MG63 (cell line): ENCODE measurements around the gene MTO1. TPM values are rescaled to one million over a fixed set of nuclear protein-coding genes. Genes with fewer than 3 reads are reported as not detected.
"Not testable (repeated sequence)": the region's sequence is repeated elsewhere in the genome, so short reads cannot be mapped to it uniquely, and the experiment has no call there.

Experiments
- DNase-seq: peaks from one replicate; pipeline ENCODE4 v3.0.0-alpha.2; 2020
- H3K27me3 ChIP-seq: fragments of 250-450 bp; sonication (Bioruptor Pico); 2 replicates; pipeline ENCODE4 v1.5.1; 2020; ENCODE audit warnings: mild to moderate bottlenecking, moderate library complexity
- H3K36me3 ChIP-seq: fragments of 250-450 bp; sonication (Bioruptor Pico); 2 replicates; pipeline ENCODE4 v1.5.1; 2020; ENCODE audit warnings: mild to moderate bottlenecking, moderate library complexity
- H3K4me3 ChIP-seq: fragments of 250-450 bp; sonication (Bioruptor Pico); 2 replicates; pipeline ENCODE4 v1.5.1; 2020; ENCODE audit warnings: mild to moderate bottlenecking, moderate library complexity
- H3K9me3 ChIP-seq: fragments of 250-450 bp; sonication (Bioruptor Pico); 2 replicates; pipeline ENCODE4 v1.5.1; 2020; ENCODE audit warnings: mild to moderate bottlenecking, moderate library complexity
- total RNA-seq: library from RNA; depleted of rRNA; stranded (reverse); fragments of >200 nt; shearing (Covaris generic); gene quantifications from 2 replicates; pipeline ENCODE4 v1.2.3, GENCODE V29; 2014; ENCODE audit warnings: low replicate concordance

The MTO1 gene
- total RNA-seq, 1 experiment from 2014 or later: 21.1 TPM

DNA sequence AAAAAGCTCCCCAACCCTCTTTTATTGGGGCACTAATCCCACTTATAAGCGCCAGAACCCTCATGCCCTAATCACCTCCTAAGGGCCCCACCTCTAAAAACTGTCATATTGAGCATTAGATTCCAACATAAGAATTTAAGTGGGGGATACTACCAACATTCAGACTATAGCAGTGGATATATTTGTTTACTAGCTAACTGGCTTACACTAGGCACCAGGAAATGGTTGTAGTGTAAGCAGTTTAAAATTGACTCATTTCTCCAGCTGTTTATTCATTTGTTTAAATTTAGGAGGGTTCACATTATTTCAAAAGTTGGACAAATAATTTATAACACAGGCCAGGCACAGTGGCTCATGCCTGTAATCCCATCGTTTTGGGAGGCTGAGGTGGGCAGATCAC is 22.9 kb downstream of the MTO1 start:
- DNase-seq: no peak
- Histone ChIP-seq H3K36me3 (peaks cover 80% of the 10 kb centered on the region), H3K27me3 (no peaks in the 10 kb centered on the region), H3K4me3 (no peak overlapping the region), H3K9me3 (no peaks in the 10 kb centered on the region)

DNA sequence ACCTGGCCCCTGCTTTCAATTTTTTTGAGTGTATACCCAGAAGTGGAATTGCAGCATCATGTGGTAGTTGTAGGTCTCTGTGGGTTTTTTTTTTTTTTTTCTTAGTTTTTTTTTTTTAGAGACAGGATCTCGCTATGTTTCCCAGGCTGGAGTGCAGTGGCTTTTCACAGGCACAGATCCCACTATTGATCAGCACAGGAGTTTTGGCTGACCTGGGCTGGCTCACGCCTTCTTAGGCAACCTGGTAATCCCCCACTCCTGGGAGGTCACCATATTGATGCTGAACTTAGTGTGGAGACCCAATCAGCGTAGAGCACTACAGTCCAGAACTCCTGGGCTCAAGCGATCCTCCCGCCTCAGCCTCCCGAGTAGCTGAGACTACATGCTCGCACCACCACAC is 25.9 kb downstream of the MTO1 start:
- no peaks in the 10 kb centered on the region for H3K27me3 ChIP-seq
- H3K36me3 ChIP-seq: peaks cover 78% of the 10 kb centered on the region
- H3K4me3 ChIP-seq: no peak overlapping the region
- DNase-seq: no peak
- 0 out of 2 replicates have a peak, but pooled peaks cover 7% of the 10 kb centered on the region for H3K9me3 ChIP-seq

DNA sequence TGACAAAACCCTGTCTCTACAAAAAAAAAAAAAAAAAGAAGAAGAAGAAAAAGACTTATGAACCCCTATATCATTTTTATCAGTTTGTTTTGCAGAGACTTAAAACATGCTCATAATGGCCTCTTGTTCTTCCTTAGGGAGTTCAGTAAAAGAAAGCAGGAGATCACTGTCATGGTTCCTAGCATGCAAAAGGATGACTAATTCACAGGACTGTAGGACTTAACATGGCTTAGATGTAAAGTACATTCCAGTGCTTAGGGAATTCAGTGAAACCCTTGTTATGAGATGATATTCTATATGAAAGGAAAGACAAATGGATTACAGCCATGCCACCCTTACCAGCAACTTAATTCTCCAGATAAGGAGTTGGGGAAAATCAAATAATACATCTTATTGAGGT is 29.8 kb downstream of the MTO1 start:
- H3K4me3 ChIP-seq: no peak overlapping the region
- no peak for DNase-seq
- no peaks in the 10 kb centered on the region for H3K27me3 ChIP-seq
- H3K36me3 ChIP-seq: peaks cover 61% of the 10 kb centered on the region
- H3K9me3 ChIP-seq: 0 out of 2 replicates have a peak, but pooled peaks cover 7% of the 10 kb centered on the region

DNA sequence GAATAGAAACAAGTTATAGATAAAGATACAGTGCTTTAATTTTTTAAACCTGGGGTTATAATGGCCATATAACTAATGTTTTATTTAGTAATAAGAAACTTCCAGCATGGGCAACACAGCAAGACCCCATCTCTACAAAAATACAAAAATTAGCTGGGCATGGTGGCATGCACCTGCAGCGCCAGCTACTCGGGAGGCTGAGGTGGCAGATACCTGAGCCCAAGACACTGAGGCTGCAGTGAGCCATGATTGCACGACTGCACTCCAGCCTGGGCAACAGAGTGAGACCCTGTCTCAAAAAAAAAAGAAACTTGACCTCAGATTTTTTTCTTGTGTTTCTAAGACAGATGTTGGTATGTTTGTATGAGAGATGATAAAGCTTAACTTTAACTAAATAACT is 36.4 kb downstream of the MTO1 start:
- peaks cover 53% of the 10 kb centered on the region for H3K36me3 ChIP-seq
- no peak for DNase-seq
- no peak overlapping the region for H3K4me3 ChIP-seq
- H3K9me3 ChIP-seq: no peaks in the 10 kb centered on the region
- no peaks in the 10 kb centered on the region for H3K27me3 ChIP-seq

DNA sequence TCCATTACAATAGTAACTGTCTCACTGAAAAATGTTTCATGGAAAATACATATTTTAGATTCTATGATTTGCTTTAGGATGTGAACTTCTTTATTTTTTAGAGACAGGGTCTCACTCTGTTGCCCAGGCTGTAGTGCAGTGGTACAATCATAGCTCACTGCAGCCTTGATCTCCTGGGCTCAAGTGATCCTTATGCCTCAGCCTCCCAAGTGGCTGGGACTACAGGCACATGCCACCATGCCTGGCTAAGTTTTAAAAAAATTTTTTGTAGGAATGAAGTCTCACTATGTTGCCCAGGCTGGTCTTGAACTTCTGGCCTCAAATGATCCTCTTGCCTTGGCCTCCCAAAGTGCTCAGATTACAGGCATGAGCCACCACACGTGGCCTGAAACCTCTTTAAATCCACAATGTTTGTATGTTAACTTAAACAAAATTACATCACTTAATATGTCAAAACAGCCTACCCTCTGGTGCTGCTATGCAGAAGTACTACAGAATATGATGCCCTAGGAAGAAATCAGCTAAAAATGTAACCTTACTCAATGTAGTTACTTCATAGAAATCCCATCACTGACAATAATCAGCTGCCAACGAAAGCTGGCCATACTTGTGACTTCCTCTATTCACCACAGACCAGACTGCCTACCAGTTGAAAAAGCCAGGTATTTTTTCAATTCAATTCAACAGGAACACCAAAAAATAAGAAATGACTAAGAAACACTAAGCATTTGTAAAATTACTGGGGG is 41.7 kb downstream of the MTO1 start:
- DNase-seq: no peak
- Histone ChIP-seq H3K27me3 (no peaks in the 10 kb centered on the region), H3K36me3 (peaks cover 34% of the 10 kb centered on the region), H3K4me3 (no peak overlapping the region), H3K9me3 (0 out of 2 replicates have a peak, but pooled peaks cover 2% of the 10 kb centered on the region)

DNA sequence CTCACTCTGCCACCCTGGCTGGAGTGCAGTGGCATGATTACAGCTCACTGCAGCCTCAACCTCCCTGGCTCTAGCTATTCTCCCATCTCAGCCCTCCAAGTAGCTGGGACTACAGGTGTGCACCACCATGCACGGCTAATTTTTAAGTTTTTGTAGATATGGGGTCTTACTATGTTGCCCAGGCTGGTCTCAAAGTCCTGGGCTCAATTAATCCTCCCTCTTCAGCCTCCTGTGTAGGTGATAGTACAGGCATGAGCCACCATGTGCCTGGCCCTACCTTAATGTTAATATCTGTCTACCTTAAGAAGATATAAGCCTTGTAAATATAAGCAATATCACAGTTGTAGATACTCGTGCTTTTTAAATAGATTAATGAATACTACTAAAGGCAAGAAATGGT is 42.6 kb downstream of the MTO1 start:
- peaks cover 27% of the 10 kb centered on the region for H3K36me3 ChIP-seq
- 0 out of 2 replicates have a peak, but pooled peaks cover 2% of the 10 kb centered on the region for H3K9me3 ChIP-seq
- H3K27me3 ChIP-seq: no peaks in the 10 kb centered on the region
- no peak for DNase-seq
- H3K4me3 ChIP-seq: no peak overlapping the region

DNA sequence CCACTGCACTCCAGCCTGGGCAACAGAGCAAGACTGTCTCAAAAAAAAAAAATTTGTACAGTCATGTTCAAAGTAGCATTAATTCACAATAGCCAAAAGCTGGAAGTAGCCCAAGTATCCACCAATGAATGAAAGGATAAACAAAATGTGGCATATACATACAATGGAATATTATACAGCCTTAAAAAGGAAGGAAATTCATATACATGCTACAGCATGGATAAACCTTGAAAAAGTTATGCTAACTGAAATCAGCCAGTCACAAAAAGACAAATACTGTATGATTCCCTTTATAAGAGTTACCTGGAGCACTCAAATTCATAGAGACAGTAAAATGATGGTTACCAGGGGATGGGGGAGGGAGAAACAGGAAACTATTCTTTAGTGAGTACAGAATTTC is 43.6 kb downstream of the MTO1 start:
- Histone ChIP-seq H3K27me3 (no peaks in the 10 kb centered on the region), H3K9me3 (0 out of 2 replicates have a peak, but pooled peaks cover 2% of the 10 kb centered on the region), H3K4me3 (no peak overlapping the region), H3K36me3 (peaks cover 21% of the 10 kb centered on the region)
- no peak for DNase-seq

DNA sequence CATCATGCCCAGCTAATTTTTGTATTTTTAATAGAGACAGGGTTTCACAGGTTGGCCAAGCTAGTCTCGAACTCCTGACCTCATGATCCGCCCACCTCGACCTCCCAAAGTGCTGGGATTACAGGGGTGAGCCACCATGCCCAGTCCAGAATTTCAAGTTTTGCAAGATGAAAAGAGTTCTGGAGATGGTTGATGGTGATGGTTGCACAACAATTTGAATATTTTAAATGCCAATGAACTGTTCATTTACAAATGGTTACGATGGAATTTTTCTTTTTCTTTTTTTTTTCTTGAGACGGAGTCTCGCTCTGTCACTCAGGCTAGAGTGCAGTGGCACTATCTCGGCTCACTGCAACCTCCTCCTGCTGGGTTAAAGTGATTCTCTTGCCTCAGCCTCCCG is 44.2 kb downstream of the MTO1 start:
- not testable (repeated sequence) for DNase-seq

DNA sequence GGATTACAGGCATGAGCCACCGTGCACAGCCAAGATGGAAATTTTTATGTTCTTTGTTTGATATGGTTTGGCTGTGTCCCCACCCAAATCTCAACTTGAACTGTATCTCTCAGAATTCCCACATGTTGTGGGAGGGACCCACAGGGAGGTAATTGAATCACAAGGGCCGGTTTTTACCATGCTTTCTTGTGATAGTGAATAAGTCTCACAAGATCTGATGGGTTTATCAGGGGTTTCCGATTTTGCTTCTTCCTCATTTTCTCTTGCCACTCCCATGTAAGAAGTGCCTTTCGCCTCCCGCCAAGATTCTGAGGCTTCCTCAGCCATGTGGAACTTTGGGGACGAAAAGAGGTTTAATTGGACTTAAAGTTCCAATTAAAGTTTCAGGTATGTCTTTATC is 44.7 kb downstream of the MTO1 start:
- Histone ChIP-seq H3K4me3 (no peak overlapping the region), H3K9me3 (0 out of 2 replicates have a peak, but pooled peaks cover 2% of the 10 kb centered on the region), H3K36me3 (peaks cover 11% of the 10 kb centered on the region), H3K27me3 (no peaks in the 10 kb centered on the region)
- no peak for DNase-seq

More for the DNA sequence above, 44.2 kb downstream of the MTO1 start:
- not testable (repeated sequence) for H3K4me3 ChIP-seq, H3K27me3 ChIP-seq, H3K9me3 ChIP-seq
- peaks cover 17% of the 10 kb centered on the region for H3K36me3 ChIP-seq

DNA sequence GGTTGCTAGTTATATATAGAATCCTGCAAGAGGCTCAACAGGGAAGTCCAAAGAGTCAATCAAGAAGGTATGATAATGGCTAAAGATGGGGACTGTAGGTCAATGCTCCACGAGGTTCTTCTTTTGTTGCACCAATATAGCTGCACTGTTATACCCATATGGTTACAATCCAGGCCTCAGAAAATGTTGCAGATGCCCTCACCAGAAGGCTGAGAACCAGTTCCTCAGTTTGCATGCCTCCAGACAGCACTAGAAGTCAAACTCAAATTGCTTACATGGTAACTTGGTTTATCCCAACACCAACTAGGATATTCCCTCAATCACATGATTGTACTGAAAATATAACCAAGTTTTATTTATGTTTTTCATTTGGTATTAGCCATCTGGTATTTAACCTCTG is 47.2 kb downstream of the MTO1 start:
- Histone ChIP-seq H3K4me3 (no peak overlapping the region), H3K36me3 (peaks cover 8% of the 10 kb centered on the region), H3K27me3 (no peaks in the 10 kb centered on the region), H3K9me3 (peaks cover 4% of the 10 kb centered on the region; the same call in 1 of the 2 replicates)
- DNase-seq: no peak

DNA sequence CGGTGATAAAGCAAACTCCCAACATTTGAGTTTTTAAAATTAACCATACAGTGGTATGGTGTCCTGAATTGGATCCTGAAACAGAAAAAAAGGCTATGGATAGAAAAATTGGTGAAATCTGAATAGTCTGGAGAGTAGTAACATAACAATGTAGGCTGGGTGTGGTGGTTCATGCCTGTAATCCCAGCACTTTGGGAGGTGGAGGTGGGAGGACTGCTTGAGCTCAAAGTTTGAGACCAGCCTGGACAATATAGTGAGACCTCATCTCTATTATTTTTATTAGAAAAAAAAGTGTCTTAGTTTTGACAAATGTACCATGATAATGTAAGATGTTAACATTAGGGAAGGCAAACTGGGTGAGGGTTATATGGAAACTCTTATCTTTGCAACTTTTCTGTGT is 48.3 kb downstream of the MTO1 start:
- H3K4me3 ChIP-seq: no peak overlapping the region

DNA sequence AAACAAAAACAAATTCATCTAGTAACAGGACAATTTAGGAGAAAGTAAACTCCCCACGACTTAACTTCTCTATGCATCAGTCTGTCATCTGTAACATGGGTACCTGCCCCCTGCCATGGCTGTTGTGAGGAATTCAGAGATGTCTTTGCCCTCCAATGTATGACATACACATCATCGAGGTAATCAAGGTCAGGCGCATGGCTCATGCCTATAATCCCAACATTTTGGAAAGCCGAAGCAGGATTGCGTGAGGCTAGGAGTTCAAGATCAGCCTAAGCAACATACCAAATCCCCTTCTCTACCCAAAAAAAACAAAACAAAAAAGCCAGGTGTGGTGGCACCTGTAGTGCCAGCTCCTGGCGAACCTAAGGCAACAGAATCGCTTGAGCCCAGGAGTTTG is 50.3 kb downstream of the MTO1 start:
- no peak for DNase-seq
- Histone ChIP-seq H3K4me3 (no peak overlapping the region), H3K9me3 (peaks cover 2% of the 10 kb centered on the region; the same call in 1 of the 2 replicates), H3K27me3 (no peaks in the 10 kb centered on the region), H3K36me3 (peaks cover 30% of the 10 kb centered on the region)

More for the DNA sequence above, 48.3 kb downstream of the MTO1 start:
- no peak for DNase-seq
- peaks cover 10% of the 10 kb centered on the region for H3K36me3 ChIP-seq
- H3K9me3 ChIP-seq: peaks cover 4% of the 10 kb centered on the region; the same call in 1 of the 2 replicates
- no peaks in the 10 kb centered on the region for H3K27me3 ChIP-seq

DNA sequence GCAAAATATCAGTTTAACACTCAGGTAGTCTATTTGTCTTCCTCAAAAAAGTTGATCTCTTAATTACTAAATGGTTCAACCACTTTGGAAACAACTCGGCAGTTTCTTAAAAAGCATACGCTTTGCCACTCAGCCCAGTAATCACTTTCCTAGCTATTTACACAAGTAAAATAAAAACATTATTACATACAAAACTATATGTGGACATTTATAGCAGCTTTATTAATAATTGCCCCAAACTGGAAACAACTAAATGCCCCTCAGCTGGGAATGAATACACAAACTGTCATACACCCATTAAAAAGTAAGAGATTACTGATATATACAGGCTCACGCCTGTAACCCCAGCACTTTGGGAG is 51.9 kb downstream of the MTO1 start:
- no peak for DNase-seq
- H3K27me3 ChIP-seq: no peaks in the 10 kb centered on the region
- peaks cover 2% of the 10 kb centered on the region; the same call in 1 of the 2 replicates for H3K9me3 ChIP-seq
- H3K4me3 ChIP-seq: no peak overlapping the region
- H3K36me3 ChIP-seq: peaks cover 43% of the 10 kb centered on the region

DNA sequence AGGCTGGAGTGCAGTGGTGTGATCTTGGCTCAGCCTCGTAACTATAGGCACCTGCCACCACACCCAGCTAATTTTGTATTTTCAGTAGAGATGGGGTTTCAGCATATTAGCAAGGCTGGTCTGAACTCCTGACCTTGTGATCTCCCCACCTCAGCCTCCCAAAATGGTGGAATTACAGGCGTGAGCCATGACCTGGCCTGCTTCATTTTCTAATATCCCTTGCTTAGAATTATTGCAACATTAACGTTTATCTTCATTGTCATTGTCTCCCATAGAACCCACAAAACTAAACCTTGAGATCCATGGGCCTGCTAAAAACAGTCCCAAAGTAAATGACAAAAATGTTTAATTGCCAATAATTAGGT is 53.2 kb downstream of the MTO1 start:
- Histone ChIP-seq H3K9me3 (peaks cover 2% of the 10 kb centered on the region; the same call in 1 of the 2 replicates), H3K36me3 (peaks cover 54% of the 10 kb centered on the region), H3K4me3 (no peak overlapping the region), H3K27me3 (no peaks in the 10 kb centered on the region)
- no peak for DNase-seq

DNA sequence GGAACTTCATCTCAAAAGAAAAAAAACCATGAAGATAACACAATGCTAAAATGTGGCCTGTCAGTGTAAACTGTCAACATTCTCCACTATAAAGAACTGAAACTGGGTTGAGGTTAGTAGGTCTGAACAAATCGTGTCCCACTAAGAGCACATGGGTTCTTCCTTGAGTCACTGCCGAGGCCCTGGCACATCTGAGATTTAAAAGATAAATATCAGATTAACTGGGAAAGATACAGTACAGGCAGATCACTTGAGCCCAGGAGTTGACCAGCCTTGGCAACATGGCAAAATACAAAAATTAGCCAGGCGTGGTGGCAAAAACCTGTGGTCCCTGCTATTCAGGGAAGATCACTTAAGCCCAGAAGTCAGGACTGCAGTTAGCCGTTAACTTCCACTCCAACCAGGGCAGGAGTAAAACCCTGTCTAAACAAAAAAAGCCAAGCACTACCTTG is 53.7 kb downstream of the MTO1 start:
- Histone ChIP-seq H3K27me3 (no peaks in the 10 kb centered on the region), H3K36me3 (peaks cover 57% of the 10 kb centered on the region), H3K9me3 (peaks cover 2% of the 10 kb centered on the region; the same call in 1 of the 2 replicates), H3K4me3 (peak overlapping the region; percentile 82; the same call in 1 of the 2 replicates)
- DNase-seq: no peak

DNA sequence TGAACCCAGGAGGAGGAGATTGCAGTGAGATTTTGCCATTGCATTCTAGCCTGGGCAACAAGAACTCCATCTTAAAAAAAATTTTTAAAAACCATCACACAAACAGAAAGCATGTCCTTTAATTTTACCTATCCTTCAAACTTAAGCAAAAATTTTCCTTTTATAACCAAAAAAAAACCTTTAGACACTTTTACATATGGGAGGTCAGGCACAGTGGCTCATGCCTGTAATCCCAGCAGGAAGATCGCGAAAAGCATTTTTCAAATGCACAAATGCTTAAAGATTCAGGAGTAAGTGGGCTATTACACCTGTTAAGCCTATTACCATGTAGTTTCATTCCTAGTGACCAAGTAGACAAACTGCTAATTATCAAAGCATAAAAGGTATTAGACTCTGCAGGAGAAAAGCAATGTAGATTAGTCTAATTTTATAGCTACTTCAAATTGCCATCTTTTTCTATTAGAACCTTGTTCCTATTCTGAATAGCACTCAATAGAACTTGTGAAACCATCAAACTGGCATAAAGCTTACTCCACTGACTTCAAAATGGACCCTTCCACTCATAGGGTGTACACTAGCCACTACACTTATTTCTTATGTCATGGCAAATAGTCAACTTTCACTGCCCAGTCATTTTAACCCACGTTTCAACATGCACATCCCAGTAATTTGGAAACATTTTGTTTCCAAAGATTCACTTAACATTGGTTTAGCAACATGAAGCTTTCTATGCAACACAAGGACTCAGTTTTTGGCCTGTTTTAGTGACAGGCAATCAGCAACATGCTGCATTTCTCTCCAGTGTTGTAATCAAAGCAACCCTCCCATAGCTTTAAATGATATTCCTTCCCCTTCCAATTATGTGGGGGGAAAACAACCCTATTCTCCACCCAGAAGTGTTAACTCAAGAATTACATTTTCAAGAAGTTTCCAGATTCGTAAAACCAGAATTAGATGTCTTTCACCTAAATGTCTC is 55.3 kb downstream of the MTO1 start:
- DNase-seq: no peak
- Histone ChIP-seq H3K36me3 (peaks cover 63% of the 10 kb centered on the region), H3K9me3 (peaks cover 2% of the 10 kb centered on the region; the same call in 1 of the 2 replicates)

More for the DNA sequence above, 55.3 kb downstream of the MTO1 start:
- H3K27me3 ChIP-seq: no peaks in the 10 kb centered on the region
- peak overlapping the region; percentile 82 for H3K4me3 ChIP-seq
